K562 (cell line): ENCODE data around the gene WNT3. TPM values are rescaled to one million over a fixed set of nuclear protein-coding genes. Genes with fewer than 3 reads are reported as not detected.
A peak's percentile ranks its signal among the peaks of the same experiment; 100 is the strongest.

Experiments used
- CREB3 ChIP-seq: fragments of 450-650 bp; conservative IDR thresholded peaks from 2 replicates; pipeline ENCODE4 v1.6.1; 2016; ENCODE audit warnings: missing genetic modification characterization, low read depth, mild to moderate bottlenecking, missing compliant biosample characterization, moderate library complexity
- EGR1 ChIP-seq: fragments of 450-650 bp; conservative IDR thresholded peaks from 2 replicates; pipeline ENCODE4 v1.6.1; 2017; ENCODE audit warnings: mild to moderate bottlenecking
- FOSL1 ChIP-seq: fragments of 200-800 bp; sonication (Bioruptor generic); conservative IDR thresholded peaks from 2 replicates; pipeline ENCODE4 v1.6.1; 2016; ENCODE audit warnings: missing genetic modification characterization, missing compliant biosample characterization
- MAFF ChIP-seq: IDR thresholded peaks from 2 replicates; pipeline ENCODE4 v1.6.1; 2012; ENCODE audit warnings: low read length, improper control_type of control experiment
- NCOA4 ChIP-seq: fragments of 450-650 bp; IDR thresholded peaks from 2 replicates; pipeline ENCODE4 v1.6.1; 2018; ENCODE audit warnings: mild to moderate bottlenecking; ENCODE audit not compliant: partially characterized antibody
- NONO ChIP-seq, 2 experiments: fragments of 200-400 bp in 1 of 2; fragments of 450-650 bp in 1 of 2; formaldehyde crosslinking in 1 of 2; IDR thresholded peaks; 2 replicates each; pipeline ENCODE4 v1.6.1; 2017; ENCODE audit warnings: low read depth in 2 of 2, mild to moderate bottlenecking in 2 of 2, moderate library complexity in 2 of 2, low read length in 1 of 2
- SMAD4 ChIP-seq: fragments of 250-450 bp; sonication (Bioruptor Pico); conservative IDR thresholded peaks from 2 replicates; pipeline ENCODE4 v1.8.0; 2021; ENCODE audit warnings: inconsistent platforms, mild to moderate bottlenecking, moderate library complexity
- TCF7L2 ChIP-seq: fragments of 150-350 bp; IDR thresholded peaks from 2 replicates; pipeline ENCODE4 v1.6.1; 2016; ENCODE audit warnings: low read depth, mild to moderate bottlenecking, low read length, moderate library complexity
- ZBTB33 ChIP-seq: sonication (generic); formaldehyde crosslinking; IDR thresholded peaks from 2 replicates; pipeline ENCODE4 v1.8.1; 2023; ENCODE audit warnings: mild to moderate bottlenecking, missing genetic modification reagents
- ZFP91 ChIP-seq: sonication (generic); formaldehyde crosslinking; IDR thresholded peaks from 2 replicates; pipeline ENCODE4 v1.8.0; 2022; ENCODE audit warnings: mild to moderate bottlenecking, missing genetic modification reagents
- ZNF263 ChIP-seq: sonication (generic); formaldehyde crosslinking; IDR thresholded peaks from 2 replicates; pipeline ENCODE4 v1.8.0; 2022; ENCODE audit warnings: mild to moderate bottlenecking, missing genetic modification reagents, borderline replicate concordance
- ZNF277 ChIP-seq: fragments of 250-450 bp; sonication (Bioruptor Pico); IDR thresholded peaks from 2 replicates; pipeline ENCODE4 v1.8.0; 2022; ENCODE audit warnings: inconsistent platforms, mild to moderate bottlenecking, moderate library complexity, borderline replicate concordance
- ZNF398 ChIP-seq: fragments of 250-450 bp; sonication (Bioruptor Pico); IDR thresholded peaks from 2 replicates; pipeline ENCODE4 v1.8.0; 2021; ENCODE audit warnings: moderate library complexity, mild to moderate bottlenecking, inconsistent platforms
- ZNF444 ChIP-seq: fragments of 250-450 bp; sonication (Bioruptor Pico); IDR thresholded peaks from 2 replicates; pipeline ENCODE4 v1.4.0; 2020; ENCODE audit warnings: mild to moderate bottlenecking, moderate library complexity
- ZNF764 ChIP-seq: fragments of 250-450 bp; sonication (Bioruptor Pico); IDR thresholded peaks from 2 replicates; pipeline ENCODE4 v1.4.0; 2020; ENCODE audit warnings: low read depth, mild to moderate bottlenecking, moderate library complexity
- ZNF780A ChIP-seq: fragments of 250-450 bp; sonication (Bioruptor Pico); IDR thresholded peaks from 2 replicates; pipeline ENCODE4 v1.5.0; 2021; ENCODE audit warnings: mild to moderate bottlenecking
- polyA plus RNA-seq, 8 experiments: library from polyadenylated mRNA; depleted of rRNA in 4 of 8; stranded (reverse) in 5 of 8; unstranded in 3 of 8; fragments of >200 nt; fragmentation: Nextera tagmentation in 2 of 8; fragmentation: Illumina TruSeq in 1 of 8; extraction: Ambion mirVana in 2 of 8; extraction: Trizol in 1 of 8; gene quantifications; 2 replicates each; pipeline versions ENCODE4 v1.2.1 to v1.2.3, GENCODE V29; 2011 to 2014; ENCODE audit warnings: inconsistent platforms in 1 of 8, missing spikeins in 1 of 8
- total RNA-seq, 7 experiments: library from RNA; depleted of rRNA in 6 of 7; stranded (reverse); fragments of >200 nt in 6 of 7; fragmentation: Illumina TruSeq in 2 of 7; extraction: Trizol in 2 of 7; gene quantifications; 2 replicates each; pipeline versions ENCODE4 v1.2.1 to v1.2.3, GENCODE V29; 2011 to 2021; ENCODE audit warnings: low replicate concordance in 1 of 7

The WNT3 gene
- total and polyA plus RNA-seq, 9 of the 15 experiments (the other 6 are each of a cell fraction or from before 2014, with no cell fraction given): 1.5 to 6.1 (median 3.3) TPM

GRCh38 chr17:46818929-46819859 lies 702 bp upstream of the WNT3 start (continued):
- TF ChIP-seq NONO (IDR thresholded peaks at IDR 0.05; ENCODE audit: low read depth in 2 of 2, low read length in 1 of 2): no peak
- no peak for TF ChIP-seq ZNF444 (CRISPR knock-in tag)
- no peak for TF ChIP-seq MAFF
- TF ChIP-seq ZNF780A (CRISPR knock-in tag): no peak
- TF ChIP-seq NCOA4: no peak
- TF ChIP-seq TCF7L2: no peak
- no peak for TF ChIP-seq EGR1
- TF ChIP-seq ZNF277 (CRISPR knock-in tag): no peak
- TF ChIP-seq ZNF398 (CRISPR knock-in tag): no peak
- TF ChIP-seq SMAD4 (CRISPR knock-in tag): peak; percentile 69
- TF ChIP-seq CREB3 (tag): no peak
- TF ChIP-seq ZBTB33 (CRISPR knock-in tag): no peak
- no peak for TF ChIP-seq ZNF764
- TF ChIP-seq ZFP91 (CRISPR knock-in tag): no peak
- peak; percentile 44 for TF ChIP-seq FOSL1
- peak; percentile 56; the same call in 1 of the 2 replicates for TF ChIP-seq ZNF263 (CRISPR knock-in tag)
